Keratinocyte (primary cell): Measurements from ENCODE around the gene DBF4B. TPM values are rescaled to one million over a fixed set of nuclear protein-coding genes. Genes with fewer than 3 reads are reported as not detected.

Experiments used
- DNase-seq: peaks from one replicate; pipeline ENCODE4 v3.0.0-alpha.2; 2011; ENCODE audit warnings: low read depth, missing footprints, low spot score
- FAIRE-seq: peaks from 2 replicates; lab custom pipeline; 2011; peaks lifted over from hg19 to GRCh38; lab: Jason Lieb, UNC
- H2AFZ ChIP-seq: 2 replicates; pipeline ENCODE4 v1.6.0; 2012; ENCODE audit warnings: low read length, control low read depth, inconsistent platforms; ENCODE audit not compliant: control insufficient read depth
- H3K27ac ChIP-seq: 2 replicates; pipeline ENCODE4 v1.5.1; 2011; ENCODE audit warnings: low read length; ENCODE audit not compliant: control insufficient read depth, insufficient read depth
- H3K27me3 ChIP-seq: 3 replicates; pipeline ENCODE4 v1.6.0; 2011; ENCODE audit warnings: low read length; ENCODE audit not compliant: control insufficient read depth, insufficient read depth; ENCODE audit errors: extremely low read depth
- H3K36me3 ChIP-seq, 2 experiments: 2 replicates in 1 of 2; 3 replicates in 1 of 2; pipeline ENCODE4 v1.5.1; 2011; ENCODE audit warnings: low read length in 2 of 2, mild to moderate bottlenecking in 1 of 2; ENCODE audit not compliant: control insufficient read depth in 2 of 2, insufficient read depth in 2 of 2; ENCODE audit errors: extremely low read depth in 1 of 2
- H3K4me1 ChIP-seq: 3 replicates; pipeline ENCODE4 v1.5.1; 2011; ENCODE audit warnings: low read length; ENCODE audit not compliant: control insufficient read depth, insufficient read depth; ENCODE audit errors: extremely low read depth
- H3K4me2 ChIP-seq: 3 replicates; pipeline ENCODE4 v1.6.0; 2011; ENCODE audit warnings: low read depth, low read length; ENCODE audit not compliant: control insufficient read depth, insufficient read depth; ENCODE audit errors: extremely low read depth
- H3K4me3 ChIP-seq, 3 experiments: fragments of 200-600 bp in 1 of 3; sonication (generic) in 1 of 3; 2 replicates in 2 of 3; 3 replicates in 1 of 3; pipeline ENCODE4 v1.5.1; 2011 to 2016; ENCODE audit warnings: low read length in 3 of 3, mild to moderate bottlenecking in 3 of 3, control low read depth in 2 of 3, inconsistent platforms in 1 of 3, low read depth in 1 of 3, mixed read lengths in 1 of 3, mixed run types in 1 of 3, moderate library complexity in 1 of 3; ENCODE audit not compliant: control insufficient read depth in 2 of 3, insufficient read depth in 2 of 3; ENCODE audit errors: extremely low read depth in 1 of 3
- H3K79me2 ChIP-seq: 2 replicates; pipeline ENCODE4 v1.6.0; 2012; ENCODE audit warnings: low read length; ENCODE audit not compliant: control insufficient read depth, insufficient read depth
- H3K9ac ChIP-seq: 3 replicates; pipeline ENCODE4 v1.6.0; 2011; ENCODE audit warnings: low read length; ENCODE audit not compliant: control insufficient read depth, insufficient read depth; ENCODE audit errors: extremely low read depth
- H3K9me1 ChIP-seq: 3 replicates; pipeline ENCODE4 v1.6.0; 2011; ENCODE audit warnings: low read length; ENCODE audit not compliant: control insufficient read depth, insufficient read depth; ENCODE audit errors: extremely low read depth
- H3K9me3 ChIP-seq: 2 replicates; pipeline ENCODE4 v1.5.1; 2012; ENCODE audit warnings: low read depth, low read length; ENCODE audit not compliant: control insufficient read depth
- H4K20me1 ChIP-seq: 3 replicates; pipeline ENCODE4 v1.6.0; 2011; ENCODE audit warnings: low read length; ENCODE audit not compliant: control insufficient read depth, insufficient read depth; ENCODE audit errors: extremely low read depth
- EZH2 ChIP-seq: IDR thresholded peaks from one replicate; pipeline ENCODE4 v1.6.1; 2012; ENCODE audit warnings: inconsistent platforms, mild to moderate bottlenecking, low read length, moderate library complexity
- dilution Hi-C: fragments of 300-500 bp; cut with MboI; formaldehyde crosslinking; loops from one replicate; pipeline ENCODE4 v1.7.0; 2020; ENCODE audit warnings: low sequenced_read_pairs; ENCODE audit not compliant: extremely low pct_ligation_motif_present
- polyA plus RNA-seq, 5 experiments: library from polyadenylated mRNA; depleted of rRNA in 3 of 5; stranded (reverse) in 3 of 5; stranded (forward) in 1 of 5; unstranded in 1 of 5; fragments of >200 nt; gene quantifications; 1 replicate in 1 of 5; 2 replicates in 3 of 5; 3 replicates in 1 of 5; pipeline versions ENCODE4 v1.2.1 to v1.2.3, GENCODE V29; 2011 to 2012; ENCODE audit warnings: missing spikeins in 2 of 5, low read depth in 1 of 5, low replicate concordance in 1 of 5
- TF ChIP-seq, protein P1 (sequence below), 3 experiments: IDR thresholded peaks in 1 of 3; conservative IDR thresholded peaks in 1 of 3; optimal IDR thresholded peaks in 1 of 3; 2 replicates in 2 of 3; 3 replicates in 1 of 3; pipeline versions ENCODE3 to v1.5.1; 2011; ENCODE audit warnings: low read length in 3 of 3, mild to moderate bottlenecking in 3 of 3, moderate library complexity in 2 of 3, control low read depth in 1 of 3, inconsistent platforms in 1 of 3; ENCODE audit not compliant: insufficient read depth in 2 of 3; ENCODE audit errors: extremely low read depth in 1 of 3

DBF4B gene
- polyA plus RNA-seq, 1 donor (not counting 4 experiments of a cell fraction or from before 2014, with no cell fraction given) = 4.0 TPM

DNA sequence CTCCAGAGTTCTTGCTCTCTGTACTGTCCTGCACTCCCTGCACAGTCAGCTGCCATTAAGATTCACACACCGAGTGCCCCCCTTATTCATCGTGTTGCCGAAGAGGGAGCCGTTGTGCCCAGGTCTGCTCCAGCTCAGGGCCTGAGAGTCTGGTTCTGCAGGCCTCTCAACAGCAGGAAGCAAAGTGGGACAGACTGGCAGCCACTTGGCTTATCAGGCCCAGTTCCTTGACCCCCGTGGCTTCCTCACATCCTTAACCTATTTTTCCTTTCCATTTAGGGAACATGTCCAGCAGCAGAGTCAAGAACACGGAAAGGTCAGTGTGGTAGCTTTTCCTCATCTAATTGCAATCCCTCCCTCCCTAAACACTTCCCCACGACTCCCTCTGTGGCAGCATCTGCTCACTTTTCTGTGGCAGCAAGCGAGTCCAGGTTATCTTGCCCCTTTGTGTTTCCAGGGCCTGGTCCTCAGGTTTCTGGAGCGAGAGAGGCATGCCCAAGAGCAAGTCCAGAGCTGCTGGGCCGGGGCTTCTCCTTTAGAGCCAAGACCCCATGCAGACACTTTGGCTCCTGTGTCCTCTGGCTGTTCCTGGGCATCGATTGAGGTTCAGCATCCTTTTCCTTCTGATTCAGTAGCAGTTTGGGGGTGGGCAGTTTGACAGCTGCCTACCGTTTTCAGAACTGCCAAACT, 28.2 kb downstream of the DBF4B start:
- Histone ChIP-seq H3K9ac (no peak overlapping the region), H3K4me2 (no peak overlapping the region), H3K9me3 (no peaks in the 10 kb centered on the region), H3K9me1 (no peaks in the 10 kb centered on the region), H3K4me3 (no peak overlapping the region), H3K79me2 (no peaks in the 10 kb centered on the region), H3K36me3 (peaks cover 0 to 24% of the 10 kb centered on the region in 2 experiments), H2AFZ (no peak overlapping the region), H3K4me1 (no peaks in the 10 kb centered on the region), H3K27me3 (no peaks in the 10 kb centered on the region), H4K20me1 (peaks cover 2% of the 10 kb centered on the region), H3K27ac (no peak overlapping the region)
- no peak for TF ChIP-seq EZH2
- no peak for DNase-seq
- dilution Hi-C loops = no loop called here
- no peak for FAIRE-seq

DNA sequence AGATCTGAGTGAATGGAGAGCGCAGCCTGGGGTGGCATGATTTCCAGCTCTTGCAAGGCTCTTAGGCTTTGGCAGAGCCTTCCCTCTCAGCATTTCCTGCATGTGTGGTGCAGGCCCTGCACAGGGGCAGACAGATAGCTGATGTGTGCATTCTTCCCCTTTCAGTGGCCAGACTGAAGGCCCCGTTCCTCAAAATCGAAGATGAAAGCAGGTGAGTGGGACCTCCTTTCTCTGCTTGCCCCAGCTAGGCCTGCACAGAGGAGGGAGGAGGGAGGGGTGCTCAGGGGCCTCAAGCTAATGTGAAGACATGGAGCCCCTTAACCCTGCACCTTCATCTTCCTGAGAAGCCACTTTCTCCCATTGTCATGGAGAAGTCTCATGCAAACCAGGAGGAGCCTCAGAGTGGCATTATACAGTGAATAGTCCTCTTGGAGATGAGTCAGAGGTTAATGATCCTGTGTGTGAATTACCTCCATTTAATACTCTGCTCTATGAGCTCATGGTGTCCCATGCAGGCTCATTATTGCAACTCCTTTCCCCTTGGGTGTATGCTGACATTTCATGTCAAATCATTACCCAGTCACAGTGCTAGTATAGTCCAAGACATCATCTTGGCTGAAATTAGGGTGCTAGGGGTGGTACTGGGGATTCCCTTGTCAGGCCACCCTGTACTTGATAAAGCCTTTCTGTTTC, 29.9 kb downstream of the DBF4B start:
- Histone ChIP-seq H3K79me2 (no peaks in the 10 kb centered on the region), H3K36me3 (peaks cover 0 to 22% of the 10 kb centered on the region in 2 experiments), H3K4me1 (no peaks in the 10 kb centered on the region), H3K27me3 (no peaks in the 10 kb centered on the region), H3K4me3 (no peak overlapping the region), H3K9ac (no peak overlapping the region), H3K9me1 (no peaks in the 10 kb centered on the region), H3K9me3 (no peaks in the 10 kb centered on the region), H4K20me1 (peaks cover 2% of the 10 kb centered on the region), H2AFZ (no peak overlapping the region), H3K27ac (no peak overlapping the region), H3K4me2 (no peak overlapping the region)
- FAIRE-seq (peak; percentile 9), DNase-seq (no peak)
- dilution Hi-C loops = no loop called here
- no peak for TF ChIP-seq EZH2

DNA sequence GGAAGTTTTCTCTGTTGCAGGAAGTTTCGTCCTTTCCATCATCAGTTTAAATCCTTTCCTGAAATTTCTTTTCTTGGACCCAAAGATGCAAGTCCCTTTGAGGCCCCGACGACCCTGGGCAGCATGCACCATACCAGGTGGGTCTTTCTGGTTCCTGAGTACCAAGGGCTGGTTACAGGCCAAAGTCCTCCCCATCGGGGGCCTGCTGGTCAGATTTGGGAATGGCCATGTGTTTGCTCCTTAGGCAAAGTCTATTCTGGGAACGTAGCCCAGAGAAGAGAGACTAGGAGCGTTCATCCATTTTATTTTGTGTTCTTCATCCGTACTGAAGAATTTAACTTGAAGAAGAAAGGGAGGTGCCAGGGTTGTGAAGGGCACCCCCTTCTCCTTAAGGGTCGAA, 32.9 kb downstream of the DBF4B start:
- Histone ChIP-seq H4K20me1 (peaks cover 2% of the 10 kb centered on the region), H3K9me3 (no peaks in the 10 kb centered on the region), H3K4me1 (no peaks in the 10 kb centered on the region), H3K27me3 (no peaks in the 10 kb centered on the region), H3K9me1 (no peaks in the 10 kb centered on the region), H3K79me2 (no peaks in the 10 kb centered on the region), H3K4me2 (no peak overlapping the region), H2AFZ (no peak overlapping the region), H3K9ac (no peak overlapping the region), H3K36me3 (peaks cover 0 to 18% of the 10 kb centered on the region in 2 experiments), H3K27ac (no peak overlapping the region), H3K4me3 (no peak overlapping the region)
- no peak for TF ChIP-seq EZH2
- TF ChIP-seq, protein P1, sequence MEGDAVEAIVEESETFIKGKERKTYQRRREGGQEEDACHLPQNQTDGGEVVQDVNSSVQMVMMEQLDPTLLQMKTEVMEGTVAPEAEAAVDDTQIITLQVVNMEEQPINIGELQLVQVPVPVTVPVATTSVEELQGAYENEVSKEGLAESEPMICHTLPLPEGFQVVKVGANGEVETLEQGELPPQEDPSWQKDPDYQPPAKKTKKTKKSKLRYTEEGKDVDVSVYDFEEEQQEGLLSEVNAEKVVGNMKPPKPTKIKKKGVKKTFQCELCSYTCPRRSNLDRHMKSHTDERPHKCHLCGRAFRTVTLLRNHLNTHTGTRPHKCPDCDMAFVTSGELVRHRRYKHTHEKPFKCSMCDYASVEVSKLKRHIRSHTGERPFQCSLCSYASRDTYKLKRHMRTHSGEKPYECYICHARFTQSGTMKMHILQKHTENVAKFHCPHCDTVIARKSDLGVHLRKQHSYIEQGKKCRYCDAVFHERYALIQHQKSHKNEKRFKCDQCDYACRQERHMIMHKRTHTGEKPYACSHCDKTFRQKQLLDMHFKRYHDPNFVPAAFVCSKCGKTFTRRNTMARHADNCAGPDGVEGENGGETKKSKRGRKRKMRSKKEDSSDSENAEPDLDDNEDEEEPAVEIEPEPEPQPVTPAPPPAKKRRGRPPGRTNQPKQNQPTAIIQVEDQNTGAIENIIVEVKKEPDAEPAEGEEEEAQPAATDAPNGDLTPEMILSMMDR (optimal IDR thresholded peaks at IDR 0.05 in 1 of 3, IDR thresholded peaks at IDR 0.05 in 1 of 3, conservative IDR thresholded peaks at IDR 0.05 in 1 of 3; ENCODE audit: extremely low read depth in 1 of 3, insufficient read depth in 2 of 3, low read length in 3 of 3) = no peak
- dilution Hi-C loops = no loop called here
- DNase-seq (no peak), FAIRE-seq (no peak)
